H1 (cell line): Measurements from ENCODE around the gene SERGEF.
"Not testable (repeated sequence)": the region's sequence is repeated elsewhere in the genome, so short reads cannot be mapped to it uniquely, and the experiment has no call there.

ENCODE experiments used
- CBX8 ChIP-seq: fragments of 300-800, 300-1000 bp; sonication (generic); IDR thresholded peaks from 2 replicates; pipeline ENCODE4 v1.7.1; 2016; ENCODE audit warnings: low read depth, low read length, borderline replicate concordance
- CTCF ChIP-seq, 3 experiments: IDR thresholded peaks; 1 replicate in 2 of 3; 2 replicates in 1 of 3; pipeline versions ENCODE4 v1.5.1 to v1.6.1; 2011; ENCODE audit warnings: low read length in 3 of 3, mild to moderate bottlenecking in 3 of 3, inconsistent platforms in 2 of 3, low read depth in 1 of 3, moderate library complexity in 1 of 3; ENCODE audit not compliant: insufficient read depth in 1 of 3; ENCODE audit errors: control extremely low read depth in 1 of 3
- E2F6 ChIP-seq: IDR thresholded peaks from 2 replicates; pipeline ENCODE4 v1.6.1; 2012; ENCODE audit warnings: inconsistent platforms
- EP300 ChIP-seq, 2 experiments: IDR thresholded peaks; 1 replicate in 1 of 2; 2 replicates in 1 of 2; pipeline ENCODE4 v1.6.1; 2011 to 2012; ENCODE audit warnings: low read depth in 2 of 2, low read length in 2 of 2, mild to moderate bottlenecking in 2 of 2, borderline replicate concordance in 1 of 2, inconsistent platforms in 1 of 2, moderate library complexity in 1 of 2
- JUND ChIP-seq: IDR thresholded peaks from 2 replicates; pipeline ENCODE4 v1.6.1; 2011; ENCODE audit warnings: mild to moderate bottlenecking, improper control_type of control experiment, low read length
- KDM1A ChIP-seq: fragments of 200-600, 300-600 bp; sonication (generic); IDR thresholded peaks from 2 replicates; pipeline ENCODE4 v1.7.1; 2016; ENCODE audit warnings: mild to moderate bottlenecking, low read length, borderline replicate concordance
- POLR2A ChIP-seq, 2 experiments: IDR thresholded peaks; 1 replicate in 1 of 2; 2 replicates in 1 of 2; pipeline ENCODE4 v1.6.1; 2011; ENCODE audit warnings: low read depth in 2 of 2, low read length in 2 of 2, mild to moderate bottlenecking in 2 of 2; ENCODE audit errors: control extremely low read depth in 1 of 2
- POLR2AphosphoS5 ChIP-seq: IDR thresholded peaks from 2 replicates; pipeline ENCODE4 v1.6.1; 2011; ENCODE audit warnings: low read depth, low read length
- RFX5 ChIP-seq: IDR thresholded peaks from 2 replicates; pipeline ENCODE4 v1.6.1; 2011; ENCODE audit warnings: low read depth, low read length, improper control_type of control experiment, borderline replicate concordance
- SIN3A ChIP-seq, 2 experiments: IDR thresholded peaks in 1 of 2; conservative IDR thresholded peaks in 1 of 2; 2 replicates each; pipeline ENCODE4 v1.6.1; 2011 to 2012; ENCODE audit warnings: low read length in 2 of 2, improper control_type of control experiment in 1 of 2, low read depth in 1 of 2, mild to moderate bottlenecking in 1 of 2
- SIRT6 ChIP-seq: IDR thresholded peaks from one replicate; pipeline ENCODE4 v1.7.1; 2012; ENCODE audit warnings: low read length, inconsistent platforms
- TCF12 ChIP-seq: IDR thresholded peaks from 2 replicates; pipeline ENCODE4 v1.6.1; 2011; ENCODE audit warnings: low read depth, mild to moderate bottlenecking, low read length

DNA sequence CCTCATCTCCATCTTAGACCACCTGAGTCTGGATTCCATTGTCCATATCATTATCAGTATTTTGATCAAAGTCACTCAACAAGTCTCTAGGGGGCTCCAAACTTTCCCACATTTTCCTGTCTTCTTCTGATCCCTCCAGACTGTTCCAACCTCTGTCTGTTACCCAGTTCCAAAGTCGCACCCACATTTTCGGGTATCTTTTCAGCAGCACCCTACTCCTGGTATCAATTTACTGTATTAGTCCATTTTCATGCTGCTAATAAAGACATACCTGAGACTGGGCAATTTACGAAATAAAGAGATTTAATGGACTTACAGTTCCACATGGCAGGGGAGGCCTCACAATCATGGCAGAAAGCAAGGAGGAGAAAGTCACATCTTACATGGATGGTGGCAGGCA lies 144.4 kb downstream of the SERGEF start:
- TF ChIP-seq SIN3A (conservative IDR thresholded peaks at IDR 0.05 in 1 of 2, IDR thresholded peaks at IDR 0.05 in 1 of 2; ENCODE audit: low read depth in 1 of 2, low read length in 2 of 2); E2F6; POLR2AphosphoS5; CTCF (IDR thresholded peaks at IDR 0.05; ENCODE audit: control extremely low read depth in 1 of 3, insufficient read depth in 1 of 3, low read depth in 1 of 3, low read length in 3 of 3); RFX5; TCF12; KDM1A; CBX8; SIRT6; JUND; POLR2A (IDR thresholded peaks at IDR 0.05; ENCODE audit: control extremely low read depth in 1 of 2, low read depth in 2 of 2, low read length in 2 of 2); EP300 (IDR thresholded peaks at IDR 0.05; ENCODE audit: borderline replicate concordance in 1 of 2, low read depth in 2 of 2, low read length in 2 of 2): not testable (repeated sequence)
